SK-N-MC (cell line): ENCODE results near the gene SIN3B.

Source experiments
- EZH2 ChIP-seq: fragments of 200-600 bp; sonication (generic); IDR thresholded peaks from one replicate; pipeline ENCODE4 v1.6.1; 2017; ENCODE audit warnings: antibody characterized with exemption
- POLR2AphosphoS5 ChIP-seq: IDR thresholded peaks from 2 replicates; pipeline ENCODE4 v1.6.1; 2012; ENCODE audit warnings: mild to moderate bottlenecking, low read depth, low read length, borderline replicate concordance

DNA sequence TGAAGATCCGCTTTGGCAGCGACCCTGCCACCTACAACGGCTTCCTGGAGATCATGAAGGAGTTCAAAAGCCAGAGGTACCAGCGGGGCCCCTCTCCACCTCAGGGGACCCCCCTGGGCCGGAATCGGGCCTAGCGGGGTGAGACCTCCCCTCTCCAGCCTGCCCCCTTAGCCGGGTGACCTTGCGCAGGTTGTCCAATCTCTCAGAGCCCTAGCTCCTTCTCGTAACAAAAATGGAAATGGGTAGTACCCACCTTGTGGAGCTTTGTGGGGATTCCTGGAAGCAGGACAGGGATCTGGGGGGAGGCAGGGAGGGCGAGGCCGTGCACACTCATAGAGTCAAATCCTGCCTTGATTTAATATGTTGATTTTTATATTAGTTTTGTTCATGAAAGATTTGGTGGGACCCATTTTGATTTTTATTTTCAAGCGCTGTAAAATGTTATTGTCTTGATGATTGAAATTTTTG, 658 bp downstream of the SIN3B start:
- TF ChIP-seq EZH2 (no peak), POLR2AphosphoS5 (no peak)
